Testis (tissue), 2 donors: ENCODE results near the gene BSN.

ENCODE experiments used
- CTCF ChIP-seq, 3 experiments: fragments of 450-650 bp in 2 of 3; fragments of 200-600 bp in 1 of 3; sonication (generic) in 1 of 3; IDR thresholded peaks; one replicate each; pipeline ENCODE4 v1.5.1; 2016 to 2019; ENCODE audit warnings: antibody characterized with exemption in 3 of 3, mild to moderate bottlenecking in 2 of 3, moderate library complexity in 1 of 3
- POLR2A ChIP-seq: fragments of 450-650 bp; IDR thresholded peaks from one replicate; pipeline ENCODE4 v1.6.1; 2017; ENCODE audit warnings: antibody characterized with exemption, mild to moderate bottlenecking, moderate library complexity

- TF ChIP-seq CTCF (IDR thresholded peaks at IDR 0.05) (no peak), POLR2A (no peak)
Observed at GRCh38 chr3:49614936-49615335, 60.7 kb downstream of the BSN start.
